K562 (cell line): ENCODE results near the gene ACTBL2. TPM values are rescaled to one million over a fixed set of nuclear protein-coding genes. Genes with fewer than 3 reads are reported as not detected.

Experiments
- ATAC-seq: fragments of 200-7000 bp; cut with Tn5 transposase; 3 replicates; pipeline ENCODE4 v1.9.1; 2020; ENCODE audit warnings: moderate library complexity
- BruUV-seq: library from RNA; stranded (reverse); fragments of 400-500 nt; replicated peaks from 2 replicates; lab custom pipeline; 2021; lab: Mats Ljungman, UMichigan
- CTCF ChIA-PET: fragments of 300-600 bp; formaldehyde crosslinking; extraction: SDS; loops from one replicate; lab custom pipeline; 2021; ENCODE audit warnings: low intra/inter-chr PET ratio; lab: Yijun Ruan, JAX
- POLR2A ChIA-PET: fragments of 300-600, 350-650 bp; sonication (Branson Sonifier 250); formaldehyde crosslinking; extraction: SDS; loops from one replicate; lab custom pipeline; 2021; ENCODE audit warnings: antibody characterized with exemption, inconsistent platforms; lab: Yijun Ruan, JAX
- DNase-seq, 4 experiments: peaks; one replicate each; pipeline versions ENCODE4 v3.0.0 to v3.0.0-alpha.2; 2011 to 2018; ENCODE audit warnings: low spot score in 3 of 4, mixed read lengths in 3 of 4; ENCODE audit errors: extremely low read depth in 1 of 4
- FAIRE-seq: peaks from 2 replicates; lab custom pipeline; 2011; peaks lifted over from hg19 to GRCh38; lab: Jason Lieb, UNC
- H2AFZ ChIP-seq: 2 replicates; pipeline ENCODE4 v1.6.0; 2011; ENCODE audit warnings: low read depth, low read length, control low read depth, inconsistent platforms
- H3K27ac ChIP-seq: fragments of 200-600 bp; 3 replicates; pipeline ENCODE4 v1.8.0; 2011; ENCODE audit warnings: low read depth, mild to moderate bottlenecking, control low read depth, inconsistent platforms, low read length, moderate library complexity, mixed read lengths; ENCODE audit errors: extremely low read depth
- H3K27me3 ChIP-seq, 2 experiments: fragments of 300-600 bp in 1 of 2; 2 replicates in 1 of 2; 3 replicates in 1 of 2; pipeline versions ENCODE4 v1.6.0 to v1.8.0; 2011; ENCODE audit warnings: inconsistent platforms in 2 of 2, low read length in 2 of 2, mild to moderate bottlenecking in 1 of 2, mixed read lengths in 1 of 2, moderate library complexity in 1 of 2; ENCODE audit not compliant: control insufficient read depth in 2 of 2, insufficient read depth in 2 of 2
- H3K36me3 ChIP-seq: fragments of 300-600 bp; 3 replicates; pipeline ENCODE4 v1.8.0; 2011; ENCODE audit warnings: mild to moderate bottlenecking, low read length, inconsistent platforms; ENCODE audit not compliant: control insufficient read depth, insufficient read depth
- H3K4me1 ChIP-seq, 2 experiments: fragments of 200-600 bp in 1 of 2; replicated peaks in 1 of 2; 2 replicates in 1 of 2; 3 replicates in 1 of 2; pipeline versions ENCODE4 v1.5.1 to v1.8.0; 2011; ENCODE audit warnings: inconsistent platforms in 2 of 2, low read length in 2 of 2, mild to moderate bottlenecking in 1 of 2, mixed read lengths in 1 of 2, moderate library complexity in 1 of 2; ENCODE audit not compliant: control insufficient read depth in 2 of 2, insufficient read depth in 2 of 2
- H3K4me2 ChIP-seq: 2 replicates; pipeline ENCODE4 v1.6.1; 2011; ENCODE audit warnings: low read length, control low read depth, inconsistent platforms, mixed read lengths; ENCODE audit not compliant: insufficient read depth
- H3K4me3 ChIP-seq: fragments of 200-600 bp; sonication (generic), shearing (Covaris generic); 2 replicates; pipeline ENCODE4 v1.5.1; 2016; ENCODE audit warnings: control low read depth, inconsistent platforms
- H3K79me2 ChIP-seq: fragments of 200-600 bp; 3 replicates; pipeline ENCODE4 v1.8.0; 2011; ENCODE audit warnings: low read length, inconsistent platforms; ENCODE audit not compliant: control insufficient read depth, insufficient read depth
- H3K9ac ChIP-seq, 2 experiments: 2 replicates each; pipeline versions ENCODE4 v1.6.0 to v1.6.1; 2011; ENCODE audit warnings: low read depth in 2 of 2, low read length in 2 of 2, control low read depth in 1 of 2, inconsistent platforms in 1 of 2, mild to moderate bottlenecking in 1 of 2, mixed read lengths in 1 of 2; ENCODE audit not compliant: insufficient read depth in 1 of 2
- H3K9me1 ChIP-seq: one replicate; pipeline ENCODE4 v1.6.0; 2011; ENCODE audit warnings: inconsistent platforms, mild to moderate bottlenecking, low read length, moderate library complexity; ENCODE audit not compliant: control insufficient read depth, insufficient read depth
- H3K9me3 ChIP-seq: replicated peaks from 2 replicates; pipeline ENCODE4 v1.5.1; 2011; ENCODE audit warnings: low read depth, low read length, inconsistent platforms; ENCODE audit not compliant: control insufficient read depth, insufficient read depth
- H4K20me1 ChIP-seq: replicated peaks from 2 replicates; pipeline ENCODE4 v1.6.1; 2011; ENCODE audit warnings: low read length, inconsistent platforms, mixed read lengths; ENCODE audit not compliant: control insufficient read depth, insufficient read depth
- CBX1 ChIP-seq: sonication (generic); IDR thresholded peaks from 2 replicates; pipeline ENCODE4 v1.6.1; 2016; ENCODE audit warnings: antibody characterized with exemption, low read depth, mild to moderate bottlenecking
- FOXJ3 ChIP-seq: sonication (generic); formaldehyde crosslinking; IDR thresholded peaks from 2 replicates; pipeline ENCODE4 v1.4.0; 2020; ENCODE audit warnings: mild to moderate bottlenecking, missing genetic modification reagents
- FOXK1 ChIP-seq: sonication (generic); formaldehyde crosslinking; IDR thresholded peaks from 2 replicates; pipeline ENCODE4 v1.8.0; 2022; ENCODE audit warnings: missing genetic modification reagents, mild to moderate bottlenecking, borderline replicate concordance
- HOMEZ ChIP-seq: fragments of 250-450 bp; sonication (Bioruptor Pico); IDR thresholded peaks from 2 replicates; pipeline ENCODE4 v1.4.0; 2020; ENCODE audit warnings: mild to moderate bottlenecking, moderate library complexity
- KAT2B ChIP-seq: IDR thresholded peaks from one replicate; pipeline ENCODE4 v1.6.1; 2012; ENCODE audit warnings: low read depth, mild to moderate bottlenecking, control low read depth, inconsistent platforms, low read length, moderate library complexity
- LEF1 ChIP-seq: fragments of 450-650 bp; IDR thresholded peaks from 2 replicates; pipeline ENCODE4 v1.6.1; 2016; ENCODE audit warnings: mild to moderate bottlenecking
- SAFB ChIP-seq: fragments of 200-400 bp; formaldehyde crosslinking; IDR thresholded peaks from 2 replicates; pipeline ENCODE4 v1.6.1; 2017; ENCODE audit warnings: low read depth, low read length, borderline replicate concordance
- SREBF2 ChIP-seq: sonication (generic); formaldehyde crosslinking; IDR thresholded peaks from 2 replicates; pipeline ENCODE4 v1.4.0; 2020; ENCODE audit warnings: mild to moderate bottlenecking, missing genetic modification reagents
- TCF7 ChIP-seq: sonication (generic); IDR thresholded peaks from 2 replicates; pipeline ENCODE4 v1.6.1; 2016; ENCODE audit warnings: antibody characterized with exemption, borderline replicate concordance
- TRIM24 ChIP-seq, 2 experiments: fragments of 450-650 bp; IDR thresholded peaks; 2 replicates each; pipeline ENCODE4 v1.6.1; 2016
- ZBTB7A ChIP-seq: IDR thresholded peaks from 2 replicates; pipeline ENCODE4 v1.6.1; 2011; ENCODE audit warnings: low read depth, mild to moderate bottlenecking, low read length, moderate library complexity, borderline replicate concordance; ENCODE audit not compliant: control insufficient read depth
- ZC3H4 ChIP-seq: sonication (generic); formaldehyde crosslinking; IDR thresholded peaks from 2 replicates; pipeline ENCODE4 v1.9.0; 2021; ENCODE audit warnings: missing genetic modification reagents, borderline replicate concordance
- ZNF121 ChIP-seq: sonication (generic); formaldehyde crosslinking; conservative IDR thresholded peaks from 2 replicates; pipeline ENCODE4 v1.8.0; 2022; ENCODE audit warnings: missing genetic modification reagents
- in situ Hi-C: fragments of 300-500 bp; cut with MboI; formaldehyde crosslinking; loops from 4 replicates; pipeline ENCODE4 v1.15.0; 2018; ENCODE audit warnings: inconsistent platforms, mixed read lengths
- intact Hi-C: fragments of 100-400 bp; cut with micrococcal nuclease; formaldehyde crosslinking; loops from 2 replicates; pipeline ENCODE4 v1.14.2; 2022
- polyA plus RNA-seq, 8 experiments: library from polyadenylated mRNA; depleted of rRNA in 4 of 8; stranded (reverse) in 5 of 8; unstranded in 3 of 8; fragments of >200 nt; fragmentation: Nextera tagmentation in 2 of 8; fragmentation: Illumina TruSeq in 1 of 8; extraction: Ambion mirVana in 2 of 8; extraction: Trizol in 1 of 8; gene quantifications; 2 replicates each; pipeline versions ENCODE4 v1.2.1 to v1.2.3, GENCODE V29; 2011 to 2014; ENCODE audit warnings: inconsistent platforms in 1 of 8, missing spikeins in 1 of 8
- total RNA-seq, 7 experiments: library from RNA; depleted of rRNA in 6 of 7; stranded (reverse); fragments of >200 nt in 6 of 7; fragmentation: Illumina TruSeq in 2 of 7; extraction: Trizol in 2 of 7; gene quantifications; 2 replicates each; pipeline versions ENCODE4 v1.2.1 to v1.2.3, GENCODE V29; 2011 to 2021; ENCODE audit warnings: low replicate concordance in 1 of 7

ACTBL2 gene
- total and polyA plus RNA-seq, 9 of the 15 experiments (the other 6 are each of a cell fraction or from before 2014, with no cell fraction given): not detected

- POLR2A ChIA-PET: no interaction called here
- Histone ChIP-seq H3K27ac (no peak overlapping the region), H3K4me2 (no peak overlapping the region), H3K79me2 (no peaks in the 10 kb centered on the region), H3K9me1 (no peaks in the 10 kb centered on the region), H4K20me1 (no peaks in the 10 kb centered on the region), H3K27me3 (0 out of 5 replicates have a peak, but pooled peaks cover 0 to 3% of the 10 kb centered on the region in 2 experiments), H3K4me1 (no peaks in the 10 kb centered on the region), H3K4me3 (no peak overlapping the region), H2AFZ (no peak overlapping the region), H3K9ac (no peak overlapping the region), H3K9me3 (no peaks in the 10 kb centered on the region), H3K36me3 (no peaks in the 10 kb centered on the region)
- ATAC-seq (no peak), DNase-seq (no peak), FAIRE-seq (no peak)
- TF ChIP-seq ZNF121 (CRISPR knock-in tag) (no peak), SAFB (no peak), KAT2B (no peak), LEF1 (no peak), ZC3H4 (CRISPR knock-in tag) (no peak), TRIM24 (IDR thresholded peaks at IDR 0.05) (no peak), SREBF2 (CRISPR knock-in tag) (no peak), ZBTB7A (no peak), HOMEZ (no peak), CBX1 (no peak), FOXJ3 (CRISPR knock-in tag) (no peak), FOXK1 (CRISPR knock-in tag) (no peak), TCF7 (no peak)
- in situ Hi-C loops (loop anchor here (25.0 kb wide), 1 partner anchor 986 kb away; the partner anchor contains the start of gene PLK2), intact Hi-C loops (no loop called here)
- BruUV-seq: no TSS peak
- CTCF ChIA-PET: no interaction called here
These were observed 6.0 kb downstream of the ACTBL2 start for GRCh38 chr5:57476601-57477056.
